Naive thymus-derived CD4-positive, alpha-beta T cell (primary cell): ENCODE results near the gene GRIN2D. TPM values are rescaled to one million over a fixed set of nuclear protein-coding genes. Genes with fewer than 3 reads are reported as not detected.

Experiments
- ATAC-seq: fragments of 150-1000 bp; cut with Tn5 transposase; 2 replicates; pipeline ENCODE4 v1.10.0; 2021; ENCODE audit warnings: mild to moderate bottlenecking, moderate library complexity
- CTCF ChIA-PET: fragments of 350-600 bp; sonication (Branson Sonifier 250); formaldehyde crosslinking; loops from one replicate; lab custom pipeline; 2021; ENCODE audit warnings: antibody characterized with exemption; lab: Charles Lee
- POLR2A ChIA-PET: fragments of 350-600 bp; sonication (Branson Sonifier 250); formaldehyde crosslinking; loops from one replicate; lab custom pipeline; 2021; ENCODE audit warnings: antibody characterized with exemption, inconsistent platforms; lab: Charles Lee
- DNase-seq, 9 donors: peaks; one replicate each; pipeline versions ENCODE4 v3.0.0 to v3.0.0-alpha.2; 2020 to 2022; ENCODE audit warnings: mixed read lengths in 1 of 9
- H3K27ac ChIP-seq: one replicate; pipeline ENCODE4 v1.7.0; 2013; ENCODE audit warnings: mild to moderate bottlenecking, low read depth, low read length, moderate library complexity
- H3K27me3 ChIP-seq, 2 donors: one replicate each; pipeline ENCODE4 v1.7.0; 2013; ENCODE audit warnings: low read length in 2 of 2, mild to moderate bottlenecking in 2 of 2, moderate library complexity in 2 of 2; ENCODE audit not compliant: control insufficient read depth in 2 of 2, insufficient read depth in 2 of 2
- H3K36me3 ChIP-seq, 3 experiments: 1 replicate in 2 of 3; 2 replicates in 1 of 3; pipeline ENCODE4 v1.7.0; 2013; ENCODE audit warnings: low read length in 3 of 3, mild to moderate bottlenecking in 3 of 3, moderate library complexity in 1 of 3; ENCODE audit not compliant: insufficient read depth in 3 of 3, control insufficient read depth in 2 of 3
- H3K4me1 ChIP-seq, 2 donors: one replicate each; pipeline ENCODE4 v1.7.0; 2013; ENCODE audit warnings: low read length in 2 of 2, mild to moderate bottlenecking in 2 of 2, moderate library complexity in 1 of 2; ENCODE audit not compliant: control insufficient read depth in 2 of 2, insufficient read depth in 2 of 2
- H3K4me3 ChIP-seq: 2 replicates; pipeline ENCODE4 v1.7.0; 2013; ENCODE audit warnings: mild to moderate bottlenecking, low read length
- H3K9me3 ChIP-seq, 3 experiments: 1 replicate in 2 of 3; 2 replicates in 1 of 3; pipeline ENCODE4 v1.7.0; 2013; ENCODE audit warnings: low read length in 3 of 3; ENCODE audit not compliant: control insufficient read depth in 2 of 3
- H3K27ac Mint-ChIP-seq, 9 donors: one replicate each; pipeline ENCODE4 v1.8.0; 2020 to 2022; ENCODE audit warnings: mixed read lengths in 9 of 9, mild to moderate bottlenecking in 8 of 9, moderate library complexity in 5 of 9, inconsistent platforms in 2 of 9
- H3K27me3 Mint-ChIP-seq, 5 donors: one replicate each; pipeline ENCODE4 v1.8.0; 2021 to 2022; ENCODE audit warnings: mixed read lengths in 5 of 5, mild to moderate bottlenecking in 1 of 5
- H3K36me3 Mint-ChIP-seq, 5 donors: one replicate each; pipeline ENCODE4 v1.8.0; 2020 to 2022; ENCODE audit warnings: mixed read lengths in 5 of 5, mild to moderate bottlenecking in 3 of 5, inconsistent platforms in 1 of 5
- H3K4me1 Mint-ChIP-seq, 7 donors: one replicate each; pipeline ENCODE4 v1.8.0; 2020 to 2022; ENCODE audit warnings: mixed read lengths in 7 of 7, mild to moderate bottlenecking in 3 of 7, inconsistent platforms in 1 of 7
- H3K4me3 Mint-ChIP-seq, 10 donors: one replicate each; pipeline ENCODE4 v1.8.0; 2020 to 2022; ENCODE audit warnings: mild to moderate bottlenecking in 10 of 10, mixed read lengths in 10 of 10, moderate library complexity in 6 of 10, inconsistent platforms in 2 of 10
- H3K9me3 Mint-ChIP-seq, 11 donors: one replicate each; pipeline ENCODE4 v1.8.0; 2020 to 2022; ENCODE audit warnings: mixed read lengths in 11 of 11, mild to moderate bottlenecking in 4 of 11, inconsistent platforms in 1 of 11, moderate library complexity in 1 of 11
- intact Hi-C, 2 donors: fragments of 100-400 bp; cut with micrococcal nuclease; formaldehyde crosslinking; loops; one replicate each; pipeline ENCODE4 v1.15.1; 2023
- polyA plus RNA-seq, 2 donors: library from polyadenylated mRNA; unstranded; fragments of 300-500 nt; fragmentation: Illumina TruSeq; gene quantifications; one replicate each; pipeline ENCODE4 v1.2.3, GENCODE V29; 2021
- total RNA-seq, 6 experiments: library from RNA in 5 of 6; stranded (reverse) in 5 of 6; gene quantifications; 1 replicate in 5 of 6; 2 replicates in 1 of 6; pipeline ENCODE4 v1.2.3 and lab custom pipeline; 2021 to 2026

The GRIN2D gene
- total and polyA plus RNA-seq, 7 experiments from 2014 or later, result 0.08 to 0.39 (median 0.11) TPM; not detected in 2

DNA sequence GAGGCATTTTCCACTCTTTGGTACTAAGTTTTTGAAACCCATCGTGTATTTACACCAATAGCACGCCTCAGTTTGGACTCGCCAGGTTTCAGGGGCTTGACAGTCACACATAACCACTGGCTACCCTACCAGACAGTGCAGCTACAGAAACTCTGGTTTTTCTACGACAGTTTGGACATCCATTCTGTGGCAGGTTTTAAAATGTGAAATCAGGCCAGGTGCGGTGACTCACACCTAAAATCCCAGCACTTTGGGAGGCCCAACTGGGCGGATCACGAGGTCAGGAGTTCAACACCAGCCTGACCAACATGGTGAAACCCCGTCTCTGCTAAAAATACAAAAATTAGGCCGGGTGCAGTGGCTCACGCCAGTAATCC is 15.3 kb upstream of the GRIN2D start:
- Mint-ChIP-seq H3K4me1 (peaks cover 0 to 4% (median 0%) of the 10 kb centered on the region in 7 donors), H3K4me3 (no peak overlapping the region), H3K36me3 (peaks cover 0 to 6% (median 2%) of the 10 kb centered on the region in 5 donors), H3K9me3 (no peaks in the 10 kb centered on the region), H3K27me3 (no peaks in the 10 kb centered on the region), H3K27ac (no peak overlapping the region)
- intact Hi-C loops, result no loop called here
- Histone ChIP-seq H3K4me3 (no peak overlapping the region), H3K36me3 (peaks cover 0 to 18% (median 0%) of the 10 kb centered on the region in 3 experiments), H3K9me3 (no peaks in the 10 kb centered on the region), H3K4me1 (no peaks in the 10 kb centered on the region), H3K27me3 (no peaks in the 10 kb centered on the region), H3K27ac (no peak overlapping the region)
- CTCF ChIA-PET, result no interaction called here
- ATAC-seq, result no peak
- POLR2A ChIA-PET, result no interaction called here
- DNase-seq, result no peak

DNA sequence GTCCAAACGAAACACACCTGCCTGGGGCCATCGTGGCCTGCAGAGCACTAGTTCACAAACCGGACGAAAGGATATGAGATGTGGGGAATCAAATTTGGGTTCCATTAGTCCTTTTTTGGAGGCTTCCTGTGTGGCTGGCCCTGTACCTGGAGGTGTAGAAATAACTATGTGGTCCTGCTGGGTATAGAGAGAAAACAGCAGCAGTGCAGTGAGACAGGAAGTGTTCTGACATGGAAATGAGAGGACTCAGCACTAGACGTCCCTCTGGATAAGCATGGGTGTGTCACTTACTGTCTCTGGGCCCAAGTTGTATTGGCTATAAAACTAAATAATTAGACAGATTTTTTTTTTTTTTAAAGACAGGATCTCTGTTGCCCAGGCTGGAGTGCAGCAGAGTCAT is 14.4 kb upstream of the GRIN2D start:
- ATAC-seq, result no peak
- ChIA-PET POLR2A (interaction anchor here (0.6 kb wide), 1 partner anchor 14 kb away, joined by 3 read pairs; no protein-coding TSS in a partner anchor), CTCF (no interaction called here)
- intact Hi-C loops, result no loop called here
- no peak overlapping the region for H3K4me3 ChIP-seq
- DNase-seq, result no peak
- H3K27me3 ChIP-seq, result no peaks in the 10 kb centered on the region
- peaks cover 0 to 13% (median 3%) of the 10 kb centered on the region in 5 donors for H3K36me3 Mint-ChIP-seq
- no peaks in the 10 kb centered on the region for H3K9me3 ChIP-seq
- H3K4me1 ChIP-seq, result no peaks in the 10 kb centered on the region
- H3K27ac Mint-ChIP-seq, result peak overlapping the region in 1 of 9 donors; percentile 28
- H3K9me3 Mint-ChIP-seq, result no peaks in the 10 kb centered on the region
- H3K27me3 Mint-ChIP-seq, result no peaks in the 10 kb centered on the region
- no peak overlapping the region for H3K4me3 Mint-ChIP-seq
- peaks cover 0 to 26% (median 0%) of the 10 kb centered on the region in 3 experiments for H3K36me3 ChIP-seq
- H3K4me1 Mint-ChIP-seq, result peaks cover 0 to 4% (median 0%) of the 10 kb centered on the region in 7 donors
- H3K27ac ChIP-seq, result no peak overlapping the region

DNA sequence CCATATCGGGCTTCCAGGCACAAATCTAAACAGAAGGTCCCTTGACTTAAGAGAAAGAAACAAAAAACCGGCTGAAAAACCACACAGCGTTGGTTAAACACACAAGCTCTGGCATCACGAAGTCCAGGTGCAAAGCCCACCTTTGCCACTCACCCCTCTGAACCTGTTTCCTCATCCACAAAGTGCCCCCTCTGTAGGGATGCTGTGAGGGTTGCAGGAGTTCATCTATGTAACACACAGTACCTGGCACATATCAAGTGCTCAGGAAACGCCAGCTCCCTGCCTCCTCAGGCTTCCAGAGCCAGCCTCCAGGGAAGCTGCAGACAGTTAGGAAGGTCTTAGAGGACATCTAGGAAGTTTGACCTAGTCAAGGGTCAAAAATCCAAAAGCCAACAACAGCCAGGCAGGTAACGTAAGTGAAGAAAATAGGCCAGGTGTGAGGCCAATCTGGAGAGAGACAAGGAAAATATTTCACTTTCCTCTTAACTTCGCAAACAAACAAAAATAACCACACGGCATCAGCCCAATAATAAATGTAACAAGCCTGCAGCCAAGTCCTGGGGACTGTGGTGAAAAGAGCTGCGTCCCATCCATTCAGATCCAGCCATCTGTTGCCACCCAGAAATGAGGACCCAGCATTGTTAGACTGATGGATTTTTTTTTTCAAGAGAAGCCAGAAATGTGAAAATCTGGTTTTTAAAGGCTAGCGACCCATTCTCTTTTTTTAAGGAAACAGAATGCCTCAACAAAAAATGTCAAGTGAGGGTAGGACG is 12.1 kb upstream of the GRIN2D start:
- H3K36me3 ChIP-seq, result peaks cover 0 to 47% (median 5%) of the 10 kb centered on the region in 3 experiments
- H3K36me3 Mint-ChIP-seq, result peaks cover 0 to 26% (median 11%) of the 10 kb centered on the region in 5 donors

DNA sequence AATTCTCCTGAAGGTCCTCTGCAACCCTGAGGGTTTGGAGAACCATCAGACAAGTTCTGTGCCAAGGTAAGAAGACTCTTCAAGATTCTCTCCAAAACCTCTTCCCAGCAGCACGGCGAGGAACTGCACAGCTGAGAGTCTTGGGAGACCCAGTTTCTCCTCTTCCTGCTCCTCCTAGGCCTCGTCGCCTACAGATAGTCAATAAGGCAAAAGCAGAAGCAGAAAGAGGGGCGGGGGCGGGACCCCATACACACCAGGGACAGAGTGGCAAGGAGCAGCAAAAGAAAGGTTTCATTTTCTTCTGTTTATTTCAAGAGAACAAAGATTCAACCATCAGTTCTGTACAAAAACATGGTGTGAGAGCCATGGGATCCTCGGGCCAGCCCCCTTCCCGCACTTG is 11.2 kb upstream of the GRIN2D start:
- Mint-ChIP-seq H3K4me1 (peaks cover 0 to 4% (median 0%) of the 10 kb centered on the region in 7 donors), H3K4me3 (no peak overlapping the region), H3K36me3 (peaks cover 0 to 26% (median 11%) of the 10 kb centered on the region in 5 donors), H3K27me3 (no peaks in the 10 kb centered on the region), H3K27ac (peak overlapping the region in 1 of 9 donors; percentile 12), H3K9me3 (no peaks in the 10 kb centered on the region)
- Histone ChIP-seq H3K36me3 (peaks cover 0 to 55% (median 10%) of the 10 kb centered on the region in 3 experiments), H3K27me3 (no peaks in the 10 kb centered on the region), H3K4me1 (no peaks in the 10 kb centered on the region), H3K4me3 (no peak overlapping the region), H3K27ac (no peak overlapping the region), H3K9me3 (no peaks in the 10 kb centered on the region)
- DNase-seq (no peak), ATAC-seq (no peak)
- ChIA-PET CTCF (no interaction called here), POLR2A (no interaction called here)
- intact Hi-C loops, result no loop called here

More for the DNA sequence above, 12.1 kb upstream of the GRIN2D start:
- CTCF ChIA-PET, result no interaction called here
- DNase-seq (no peak), ATAC-seq (no peak)
- Histone ChIP-seq H3K27ac (no peak overlapping the region), H3K9me3 (no peaks in the 10 kb centered on the region), H3K4me1 (no peaks in the 10 kb centered on the region), H3K27me3 (no peaks in the 10 kb centered on the region), H3K4me3 (no peak overlapping the region)
- intact Hi-C loops, result no loop called here
- Mint-ChIP-seq H3K27me3 (no peaks in the 10 kb centered on the region), H3K27ac (peak overlapping the region in 2 of 9 donors; percentile 39 to 74), H3K9me3 (no peaks in the 10 kb centered on the region), H3K4me1 (peaks cover 0 to 4% (median 0%) of the 10 kb centered on the region in 7 donors), H3K4me3 (no peak overlapping the region)
- POLR2A ChIA-PET, result no interaction called here

DNA sequence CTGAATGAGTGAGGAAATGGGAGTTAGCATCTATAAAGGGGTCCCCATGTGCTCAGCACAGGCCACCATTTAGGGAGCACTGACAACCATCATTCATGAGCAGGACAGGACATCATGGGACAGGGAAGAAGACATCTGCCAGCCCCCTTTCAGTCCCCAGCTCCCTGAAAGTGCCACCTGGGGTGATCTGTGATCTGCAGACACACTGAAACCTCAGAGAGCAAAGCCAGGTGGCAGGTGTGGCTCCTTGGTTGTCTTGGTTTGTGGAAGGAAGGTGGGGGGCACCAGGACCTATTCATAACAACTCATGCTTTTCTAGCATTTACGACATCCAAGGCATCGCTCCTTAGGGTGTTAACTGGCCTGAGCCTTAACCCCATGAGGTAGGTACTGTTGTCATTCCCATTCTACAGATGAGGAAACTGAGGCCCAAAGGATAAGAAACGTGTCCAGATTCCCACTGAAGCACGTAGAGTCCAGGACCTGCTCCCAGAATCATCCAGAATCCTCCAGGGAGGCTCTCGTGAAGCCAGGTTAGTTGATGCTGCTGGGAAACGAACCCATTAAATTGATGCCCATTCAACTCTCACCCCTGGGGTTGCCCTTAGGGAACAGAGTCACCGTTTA is 7.9 kb upstream of the GRIN2D start:
- H3K4me3 Mint-ChIP-seq, result no peak overlapping the region
- intact Hi-C loops, result no loop called here

DNA sequence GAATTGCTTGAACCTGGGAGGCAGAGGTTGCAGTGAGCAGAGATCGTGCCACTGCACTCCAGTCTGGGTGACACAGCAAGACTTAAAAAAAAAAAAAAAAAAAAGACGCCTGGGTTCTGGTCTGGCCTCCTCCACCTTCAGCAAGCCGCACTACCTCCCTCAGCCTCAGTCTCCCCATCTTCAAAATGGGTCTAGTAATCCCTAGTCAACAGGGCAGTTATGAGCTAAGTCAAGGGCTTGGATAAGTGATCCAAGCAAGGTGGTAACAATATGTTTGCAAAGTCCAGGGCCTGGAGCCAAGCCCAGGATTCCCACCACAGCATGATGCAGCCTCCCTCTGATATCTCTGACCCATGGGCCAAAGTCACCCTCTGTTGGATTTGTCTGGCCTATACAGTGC is 6.5 kb upstream of the GRIN2D start:
- H3K27ac Mint-ChIP-seq, result no peak overlapping the region
- H3K4me3 Mint-ChIP-seq, result no peak overlapping the region
- H3K27me3 ChIP-seq, result no peaks in the 10 kb centered on the region
- H3K36me3 Mint-ChIP-seq, result peaks cover 0 to 22% (median 12%) of the 10 kb centered on the region in 5 donors
- peaks cover 0 to 5% (median 0%) of the 10 kb centered on the region in 5 donors for H3K27me3 Mint-ChIP-seq
- no peak overlapping the region for H3K27ac ChIP-seq
- POLR2A ChIA-PET, result no interaction called here
- intact Hi-C loops, result no loop called here
- no peaks in the 10 kb centered on the region for H3K9me3 Mint-ChIP-seq
- H3K36me3 ChIP-seq, result peaks cover 0 to 76% (median 16%) of the 10 kb centered on the region in 3 experiments
- ATAC-seq, result no peak
- CTCF ChIA-PET, result interaction anchor here (0.6 kb wide), 1 partner anchor 16 kb away, joined by 6 read pairs; no protein-coding TSS in a partner anchor
- H3K4me1 ChIP-seq, result peaks cover 10% of the 10 kb centered on the region in 2 donors
- H3K4me3 ChIP-seq, result no peak overlapping the region
- no peaks in the 10 kb centered on the region for H3K9me3 ChIP-seq
- no peak for DNase-seq
- H3K4me1 Mint-ChIP-seq, result peaks cover 5 to 22% (median 15%) of the 10 kb centered on the region in 7 donors

More for the DNA sequence above, 7.9 kb upstream of the GRIN2D start:
- ATAC-seq (no peak), DNase-seq (no peak)
- POLR2A ChIA-PET, result no interaction called here
- H3K36me3 Mint-ChIP-seq, result peaks cover 0 to 26% (median 17%) of the 10 kb centered on the region in 5 donors
- Histone ChIP-seq H3K27ac (no peak overlapping the region), H3K4me3 (no peak overlapping the region), H3K9me3 (no peaks in the 10 kb centered on the region), H3K27me3 (no peaks in the 10 kb centered on the region), H3K4me1 (peaks cover 4 to 5% of the 10 kb centered on the region in 2 donors), H3K36me3 (peaks cover 0 to 76% (median 16%) of the 10 kb centered on the region in 3 experiments)
- H3K27me3 Mint-ChIP-seq, result no peaks in the 10 kb centered on the region
- peak overlapping the region in 2 of 9 donors; percentile 25 to 56 for H3K27ac Mint-ChIP-seq
- CTCF ChIA-PET, result no interaction called here
- H3K9me3 Mint-ChIP-seq, result no peaks in the 10 kb centered on the region
- H3K4me1 Mint-ChIP-seq, result peaks cover 5 to 17% (median 11%) of the 10 kb centered on the region in 7 donors
